Heart left ventricle (tissue), 13 donors: ENCODE measurements around the gene PRR23E.

ENCODE experiments used
- POLR2A ChIP-seq, 2 donors: fragments of 450-650 bp; IDR thresholded peaks; one replicate each; pipeline ENCODE4 v1.6.1; 2017; ENCODE audit warnings: antibody characterized with exemption in 2 of 2, mild to moderate bottlenecking in 2 of 2, moderate library complexity in 2 of 2
- TF ChIP-seq, protein P1 (sequence below), 12 donors: fragments of 200-600 bp; sonication (generic) in 4 of 12; IDR thresholded peaks; one replicate each; pipeline versions ENCODE4 v1.5.0 to v1.8.0; 2018 to 2022; ENCODE audit warnings: antibody characterized with exemption in 12 of 12, mild to moderate bottlenecking in 5 of 12
- donor health status: ischemic (EF 13 %, LVEDD 7.1; RV severe dilation, severe dysfunction).
- donor health status: DM: no; HTN: yes; CAD: no.
- donor health status: DM: no; HTN: no; CAD: no.
- donor health status: ischemic (EF 25% LVEDD 6.9; RV normal size, moderate dysfunction).
- donor health status: ischemic (EF 25% LVEDD 5.7; RV mildly dilated, moderate dysfunction).
- donor health status: ischemic (EF 35%, LVEDD 5.7; RV mildly dilated, moderate dysfunction).
- donor health status: nonischemic (EF 11% LVEDD 7.7; RV severe dilation, severe dysfunction).
- donor health status: DM: yes; HTN: yes; CAD: no.
- donor health status: PGD.
- donor health status: ischemic (EF 29% LVEDD 5.4; RV normal size, mild dysfunction).
- donor health status: nonischemic (EF 23%, LVEDD 6.1; RV moderate dilation, normal function).

- TF ChIP-seq, protein P1, sequence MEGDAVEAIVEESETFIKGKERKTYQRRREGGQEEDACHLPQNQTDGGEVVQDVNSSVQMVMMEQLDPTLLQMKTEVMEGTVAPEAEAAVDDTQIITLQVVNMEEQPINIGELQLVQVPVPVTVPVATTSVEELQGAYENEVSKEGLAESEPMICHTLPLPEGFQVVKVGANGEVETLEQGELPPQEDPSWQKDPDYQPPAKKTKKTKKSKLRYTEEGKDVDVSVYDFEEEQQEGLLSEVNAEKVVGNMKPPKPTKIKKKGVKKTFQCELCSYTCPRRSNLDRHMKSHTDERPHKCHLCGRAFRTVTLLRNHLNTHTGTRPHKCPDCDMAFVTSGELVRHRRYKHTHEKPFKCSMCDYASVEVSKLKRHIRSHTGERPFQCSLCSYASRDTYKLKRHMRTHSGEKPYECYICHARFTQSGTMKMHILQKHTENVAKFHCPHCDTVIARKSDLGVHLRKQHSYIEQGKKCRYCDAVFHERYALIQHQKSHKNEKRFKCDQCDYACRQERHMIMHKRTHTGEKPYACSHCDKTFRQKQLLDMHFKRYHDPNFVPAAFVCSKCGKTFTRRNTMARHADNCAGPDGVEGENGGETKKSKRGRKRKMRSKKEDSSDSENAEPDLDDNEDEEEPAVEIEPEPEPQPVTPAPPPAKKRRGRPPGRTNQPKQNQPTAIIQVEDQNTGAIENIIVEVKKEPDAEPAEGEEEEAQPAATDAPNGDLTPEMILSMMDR (IDR thresholded peaks at IDR 0.05): no peak
- no peak for TF ChIP-seq POLR2A (IDR thresholded peaks at IDR 0.05)
Observed at GRCh38 chr3:127175272-127175671, 17.7 kb upstream of the PRR23E start.
